Vagina (tissue), 2 donors: ENCODE measurements around the gene BBLN.

Experiments used
- POLR2A ChIP-seq, 2 donors: fragments of 450-650 bp; IDR thresholded peaks; one replicate each; pipeline ENCODE4 v1.6.1; 2017; ENCODE audit warnings: antibody characterized with exemption in 2 of 2, mild to moderate bottlenecking in 2 of 2, moderate library complexity in 2 of 2
- POLR2AphosphoS5 ChIP-seq, 2 donors: sonication (generic); formaldehyde crosslinking; IDR thresholded peaks; one replicate each; pipeline ENCODE4 v1.9.0; 2017; ENCODE audit warnings: antibody characterized with exemption in 2 of 2, mild to moderate bottlenecking in 2 of 2, low read depth in 1 of 2; ENCODE audit not compliant: insufficient read depth in 1 of 2
- TF ChIP-seq, protein P1 (sequence below), 3 experiments: fragments of 450-650 bp in 2 of 3; fragments of 200-600 bp in 1 of 3; sonication (generic) in 1 of 3; IDR thresholded peaks; one replicate each; pipeline ENCODE4 v1.5.1; 2017 to 2019; ENCODE audit warnings: antibody characterized with exemption in 3 of 3, mild to moderate bottlenecking in 2 of 3, moderate library complexity in 2 of 3

DNA sequence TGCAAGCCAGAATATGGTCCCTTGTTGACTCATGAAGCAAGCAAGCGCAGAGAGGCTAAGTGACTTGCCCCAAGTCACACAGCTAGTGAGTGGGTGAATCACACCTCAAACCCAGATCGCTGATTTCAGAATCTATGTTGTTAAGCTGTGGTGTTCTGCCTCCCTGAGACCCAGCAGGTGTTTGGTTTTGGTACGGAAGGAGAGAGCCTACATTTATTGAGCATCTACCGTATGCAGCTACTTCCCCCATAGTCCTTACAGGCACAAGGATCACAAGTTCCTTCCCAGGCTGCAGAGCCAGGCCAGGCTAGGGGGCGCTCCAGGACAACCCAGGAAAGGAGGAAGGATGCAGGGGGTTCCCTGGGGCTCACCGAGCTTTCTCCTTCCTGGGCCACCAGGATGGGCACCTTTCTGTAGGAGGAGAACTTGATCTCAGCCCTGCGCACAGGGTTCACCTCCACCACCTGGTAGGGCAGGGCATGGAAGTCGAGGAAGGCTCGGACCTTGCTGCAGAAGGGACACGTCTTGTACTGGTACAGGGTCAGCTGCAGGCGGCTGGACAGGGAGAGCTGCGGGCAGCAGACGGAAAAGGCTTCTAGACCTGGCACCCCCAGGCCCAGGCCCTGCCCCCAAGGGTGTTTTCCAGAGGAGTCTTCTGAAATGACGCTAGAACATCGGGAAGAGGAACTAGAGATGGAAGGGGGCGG, 35.0 kb upstream of the BBLN start:
- TF ChIP-seq, protein P1, sequence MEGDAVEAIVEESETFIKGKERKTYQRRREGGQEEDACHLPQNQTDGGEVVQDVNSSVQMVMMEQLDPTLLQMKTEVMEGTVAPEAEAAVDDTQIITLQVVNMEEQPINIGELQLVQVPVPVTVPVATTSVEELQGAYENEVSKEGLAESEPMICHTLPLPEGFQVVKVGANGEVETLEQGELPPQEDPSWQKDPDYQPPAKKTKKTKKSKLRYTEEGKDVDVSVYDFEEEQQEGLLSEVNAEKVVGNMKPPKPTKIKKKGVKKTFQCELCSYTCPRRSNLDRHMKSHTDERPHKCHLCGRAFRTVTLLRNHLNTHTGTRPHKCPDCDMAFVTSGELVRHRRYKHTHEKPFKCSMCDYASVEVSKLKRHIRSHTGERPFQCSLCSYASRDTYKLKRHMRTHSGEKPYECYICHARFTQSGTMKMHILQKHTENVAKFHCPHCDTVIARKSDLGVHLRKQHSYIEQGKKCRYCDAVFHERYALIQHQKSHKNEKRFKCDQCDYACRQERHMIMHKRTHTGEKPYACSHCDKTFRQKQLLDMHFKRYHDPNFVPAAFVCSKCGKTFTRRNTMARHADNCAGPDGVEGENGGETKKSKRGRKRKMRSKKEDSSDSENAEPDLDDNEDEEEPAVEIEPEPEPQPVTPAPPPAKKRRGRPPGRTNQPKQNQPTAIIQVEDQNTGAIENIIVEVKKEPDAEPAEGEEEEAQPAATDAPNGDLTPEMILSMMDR (IDR thresholded peaks at IDR 0.05), result no peak
- TF ChIP-seq POLR2A (IDR thresholded peaks at IDR 0.05) (no peak), POLR2AphosphoS5 (IDR thresholded peaks at IDR 0.05; ENCODE audit: insufficient read depth in 1 of 2, low read depth in 1 of 2) (no peak)
